Mesenchymal stem cell (in vitro differentiated cells and primary cell): ENCODE results near the gene B4GALT3.

ENCODE experiments used
- DNase-seq: peaks from one replicate; pipeline ENCODE4 v3.0.0-alpha.2; 2013
- H2AFZ ChIP-seq: one replicate; pipeline ENCODE4 v1.6.1; 2013; ENCODE audit warnings: low read depth, mild to moderate bottlenecking, control low read depth, inconsistent platforms, low read length, moderate library complexity
- H2AK5ac ChIP-seq: 2 replicates; pipeline ENCODE4 v1.6.1; 2013; ENCODE audit warnings: low read length, moderate library complexity, mild to moderate bottlenecking, inconsistent platforms; ENCODE audit not compliant: severe bottlenecking
- H2BK120ac ChIP-seq: one replicate; pipeline ENCODE4 v1.6.1; 2013; ENCODE audit warnings: low read depth, mild to moderate bottlenecking, inconsistent platforms, low read length, moderate library complexity
- H2BK12ac ChIP-seq, 2 experiments: one replicate each; pipeline ENCODE4 v1.6.1; 2013; ENCODE audit warnings: inconsistent platforms in 2 of 2, low read length in 2 of 2, mild to moderate bottlenecking in 2 of 2, moderate library complexity in 2 of 2, control low read depth in 1 of 2
- H2BK15ac ChIP-seq: one replicate; pipeline ENCODE4 v1.6.1; 2013; ENCODE audit warnings: mild to moderate bottlenecking, low read depth, inconsistent platforms; ENCODE audit not compliant: poor library complexity, severe bottlenecking
- H2BK5ac ChIP-seq: 2 replicates; pipeline ENCODE4 v1.6.1; 2013; ENCODE audit warnings: low read depth, mild to moderate bottlenecking, low read length, control low read depth, inconsistent platforms; ENCODE audit not compliant: poor library complexity, severe bottlenecking
- H3K14ac ChIP-seq, 2 experiments: one replicate each; pipeline ENCODE4 v1.6.1; 2013; ENCODE audit warnings: inconsistent platforms in 2 of 2, low read length in 2 of 2, control low read depth in 1 of 2, mild to moderate bottlenecking in 1 of 2, moderate library complexity in 1 of 2
- H3K18ac ChIP-seq, 2 experiments: one replicate each; pipeline ENCODE4 v1.6.1; 2013; ENCODE audit warnings: inconsistent platforms in 2 of 2, low read length in 2 of 2, control low read depth in 1 of 2, low read depth in 1 of 2, mild to moderate bottlenecking in 1 of 2
- H3K23ac ChIP-seq, 2 experiments: one replicate each; pipeline ENCODE4 v1.6.1; 2013; ENCODE audit warnings: inconsistent platforms in 2 of 2, low read length in 2 of 2, mild to moderate bottlenecking in 2 of 2, moderate library complexity in 2 of 2, control low read depth in 1 of 2
- H3K27ac ChIP-seq: 2 replicates; pipeline ENCODE4 v1.5.1; 2013; ENCODE audit warnings: mild to moderate bottlenecking, moderate library complexity, low read length, control low read depth, inconsistent platforms; ENCODE audit not compliant: poor library complexity, severe bottlenecking
- H3K27me3 ChIP-seq, 2 experiments: 2 replicates each; pipeline versions ENCODE4 v1.6.1 to v1.7.0; 2013; ENCODE audit warnings: low read length in 2 of 2, mild to moderate bottlenecking in 2 of 2, moderate library complexity in 2 of 2, control low read depth in 1 of 2, inconsistent platforms in 1 of 2; ENCODE audit not compliant: control insufficient read depth in 1 of 2, insufficient read depth in 1 of 2
- H3K36me3 ChIP-seq, 2 experiments: 2 replicates each; pipeline versions ENCODE4 v1.6.1 to v1.7.0; 2013; ENCODE audit warnings: low read length in 2 of 2, control low read depth in 1 of 2, inconsistent platforms in 1 of 2, low read depth in 1 of 2, mild to moderate bottlenecking in 1 of 2; ENCODE audit not compliant: insufficient read depth in 2 of 2, control insufficient read depth in 1 of 2
- H3K4ac ChIP-seq, 2 experiments: one replicate each; pipeline ENCODE4 v1.6.1; 2013; ENCODE audit warnings: inconsistent platforms in 2 of 2, low read length in 2 of 2, mild to moderate bottlenecking in 2 of 2, moderate library complexity in 2 of 2, control low read depth in 1 of 2, low read depth in 1 of 2
- H3K4me1 ChIP-seq: 2 replicates; pipeline ENCODE4 v1.6.1; 2013; ENCODE audit warnings: low read depth, low read length, control low read depth; ENCODE audit not compliant: control insufficient read depth, insufficient read depth
- H3K4me2 ChIP-seq: 2 replicates; pipeline ENCODE4 v1.6.1; 2013; ENCODE audit warnings: low read length, mild to moderate bottlenecking, inconsistent platforms; ENCODE audit not compliant: poor library complexity, severe bottlenecking
- H3K4me3 ChIP-seq, 2 experiments: 2 replicates each; pipeline versions ENCODE4 v1.5.1 to v1.7.0; 2013; ENCODE audit warnings: low read length in 2 of 2, mild to moderate bottlenecking in 2 of 2, control low read depth in 1 of 2, low read depth in 1 of 2; ENCODE audit not compliant: insufficient read depth in 1 of 2
- H3K79me1 ChIP-seq: replicated peaks from 2 replicates; pipeline ENCODE4 v1.6.1; 2013; ENCODE audit warnings: mild to moderate bottlenecking, control low read depth, low read length, inconsistent platforms; ENCODE audit not compliant: poor library complexity, severe bottlenecking
- H3K9ac ChIP-seq: 2 replicates; pipeline ENCODE4 v1.7.0; 2013; ENCODE audit warnings: mild to moderate bottlenecking, low read length, moderate library complexity
- H3K9me3 ChIP-seq: 2 replicates; pipeline ENCODE4 v1.7.0; 2013; ENCODE audit warnings: mild to moderate bottlenecking, low read length; ENCODE audit not compliant: control insufficient read depth
- H4K8ac ChIP-seq: one replicate; pipeline ENCODE4 v1.6.1; 2013; ENCODE audit warnings: inconsistent platforms, mild to moderate bottlenecking, low read length, moderate library complexity
- H4K91ac ChIP-seq: one replicate; pipeline ENCODE4 v1.6.1; 2013; ENCODE audit warnings: mild to moderate bottlenecking, low read length, inconsistent platforms
- WGBS: methylation state at CpG from one replicate; pipeline ENCODE4 v1.1.7; 2013; ENCODE audit warnings: mixed read lengths; 5-methylcytosine and 5-hydroxymethylcytosine counted together

The B4GALT3 gene

DNA sequence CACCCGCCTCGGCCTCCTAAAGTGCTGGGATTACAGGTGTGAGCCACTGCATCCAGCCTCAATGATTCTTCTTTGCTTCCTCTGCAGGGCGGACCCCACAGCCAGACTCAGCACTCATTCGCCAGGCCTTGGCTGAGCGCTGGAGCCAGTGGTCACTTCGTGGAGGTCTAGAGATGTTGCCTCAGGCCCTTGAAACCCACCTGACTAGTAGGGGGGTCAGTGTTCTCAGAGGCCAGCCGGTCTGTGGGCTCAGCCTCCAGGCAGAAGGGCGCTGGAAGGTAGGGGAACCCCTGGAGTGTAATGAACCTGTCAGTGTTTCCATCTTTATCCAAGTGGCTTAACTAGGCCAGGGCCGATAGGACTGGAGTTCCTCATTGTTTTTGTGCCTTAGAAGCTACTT is 8.4 kb downstream of the B4GALT3 start:
- no peak overlapping the region for H3K23ac ChIP-seq
- H3K9ac ChIP-seq, result no peak overlapping the region
- H2BK15ac ChIP-seq, result no peak overlapping the region
- H3K4me2 ChIP-seq, result no peak overlapping the region
- no peak for DNase-seq
- peaks cover 59 to 61% of the 10 kb centered on the region in 2 experiments for H3K36me3 ChIP-seq
- H2BK5ac ChIP-seq, result no peak overlapping the region
- peaks cover 12% of the 10 kb centered on the region for H3K4me1 ChIP-seq
- no peak overlapping the region for H3K4ac ChIP-seq
- WGBS, result 94% methylated on average over 9 of the region's 9 CpGs
- H2BK12ac ChIP-seq, result no peak overlapping the region
- H4K8ac ChIP-seq, result no peak overlapping the region
- H3K9me3 ChIP-seq, result no peaks in the 10 kb centered on the region
- H3K4me3 ChIP-seq, result no peak overlapping the region
- no peak overlapping the region for H2AFZ ChIP-seq
- no peak overlapping the region for H3K14ac ChIP-seq
- no peak overlapping the region for H2AK5ac ChIP-seq
- no peak overlapping the region for H2BK120ac ChIP-seq
- peaks cover 42% of the 10 kb centered on the region for H3K79me1 ChIP-seq
- no peak overlapping the region for H3K18ac ChIP-seq
- no peaks in the 10 kb centered on the region for H3K27me3 ChIP-seq
- no peak overlapping the region for H3K27ac ChIP-seq
- H4K91ac ChIP-seq, result no peak overlapping the region

DNA sequence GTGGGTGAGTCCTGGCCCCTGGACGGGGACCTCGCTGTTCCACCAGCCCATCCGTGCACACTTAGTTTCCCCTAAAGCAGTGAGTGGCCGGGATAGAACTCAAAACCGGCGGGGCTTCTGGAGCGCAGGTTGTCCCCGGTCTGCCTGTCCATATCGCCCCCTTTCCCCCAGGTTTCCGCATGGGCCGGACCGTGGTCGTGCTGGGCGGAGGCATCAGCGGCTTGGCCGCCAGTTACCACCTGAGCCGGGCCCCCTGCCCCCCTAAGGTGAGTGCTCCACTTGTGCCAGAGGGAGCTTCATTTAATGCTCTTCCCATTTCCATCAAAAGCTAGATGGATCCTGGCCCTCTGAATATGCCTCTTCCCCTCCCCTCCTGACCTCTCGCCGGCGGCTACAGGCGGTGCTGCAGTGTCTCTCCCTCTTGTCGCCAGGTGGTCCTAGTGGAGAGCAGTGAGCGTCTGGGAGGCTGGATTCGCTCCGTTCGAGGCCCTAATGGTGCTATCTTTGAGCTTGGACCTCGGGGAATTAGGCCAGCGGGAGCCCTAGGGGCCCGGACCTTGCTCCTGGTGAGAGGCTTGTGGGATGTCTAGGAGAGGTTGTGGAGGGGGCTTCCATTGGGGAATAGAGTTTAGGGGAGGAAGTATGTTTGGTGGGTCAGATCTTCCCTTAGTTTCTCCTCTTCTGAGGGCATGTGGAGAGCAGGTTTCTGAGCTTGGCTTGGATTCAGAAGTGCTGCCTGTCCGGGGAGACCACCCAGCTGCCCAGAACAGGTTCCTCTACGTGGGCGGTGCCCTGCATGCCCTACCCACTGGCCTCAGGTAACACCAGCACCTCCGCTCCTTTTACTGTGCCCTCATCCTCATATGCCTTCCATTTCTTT is 10.4 kb downstream of the B4GALT3 start:
- WGBS, result 13% methylated on average over 33 of the region's 33 CpGs
- no peak overlapping the region for H3K23ac ChIP-seq
- H3K14ac ChIP-seq, result no peak overlapping the region
- H2AK5ac ChIP-seq, result no peak overlapping the region
- H3K9ac ChIP-seq, result peak overlapping the region; percentile 97
- peaks cover 9% of the 10 kb centered on the region for H3K4me1 ChIP-seq
- H3K4me3 ChIP-seq, result peak overlapping the region; percentile 78 to 99
- H2BK120ac ChIP-seq, result no peak overlapping the region
- peaks cover 39% of the 10 kb centered on the region for H3K79me1 ChIP-seq
- H2BK15ac ChIP-seq, result peak overlapping the region; percentile 54
- DNase-seq, result peak; percentile 35
- H3K4me2 ChIP-seq, result peak overlapping the region; percentile 57
- peaks cover 59 to 64% of the 10 kb centered on the region in 2 experiments for H3K36me3 ChIP-seq
- H3K18ac ChIP-seq, result peak overlapping the region; percentile 25 to 37
- peak overlapping the region; percentile 56 for H3K27ac ChIP-seq
- H4K8ac ChIP-seq, result peak overlapping the region; percentile 66
- H4K91ac ChIP-seq, result peak overlapping the region; percentile 3
- no peak overlapping the region for H2BK5ac ChIP-seq
- H3K27me3 ChIP-seq, result no peaks in the 10 kb centered on the region
- H3K9me3 ChIP-seq, result no peaks in the 10 kb centered on the region
- peak overlapping the region; percentile 15 to 64 for H3K4ac ChIP-seq
- H2AFZ ChIP-seq, result peak overlapping the region; percentile 68
- peak overlapping the region in 1 of 2 experiments; percentile 52 for H2BK12ac ChIP-seq

DNA sequence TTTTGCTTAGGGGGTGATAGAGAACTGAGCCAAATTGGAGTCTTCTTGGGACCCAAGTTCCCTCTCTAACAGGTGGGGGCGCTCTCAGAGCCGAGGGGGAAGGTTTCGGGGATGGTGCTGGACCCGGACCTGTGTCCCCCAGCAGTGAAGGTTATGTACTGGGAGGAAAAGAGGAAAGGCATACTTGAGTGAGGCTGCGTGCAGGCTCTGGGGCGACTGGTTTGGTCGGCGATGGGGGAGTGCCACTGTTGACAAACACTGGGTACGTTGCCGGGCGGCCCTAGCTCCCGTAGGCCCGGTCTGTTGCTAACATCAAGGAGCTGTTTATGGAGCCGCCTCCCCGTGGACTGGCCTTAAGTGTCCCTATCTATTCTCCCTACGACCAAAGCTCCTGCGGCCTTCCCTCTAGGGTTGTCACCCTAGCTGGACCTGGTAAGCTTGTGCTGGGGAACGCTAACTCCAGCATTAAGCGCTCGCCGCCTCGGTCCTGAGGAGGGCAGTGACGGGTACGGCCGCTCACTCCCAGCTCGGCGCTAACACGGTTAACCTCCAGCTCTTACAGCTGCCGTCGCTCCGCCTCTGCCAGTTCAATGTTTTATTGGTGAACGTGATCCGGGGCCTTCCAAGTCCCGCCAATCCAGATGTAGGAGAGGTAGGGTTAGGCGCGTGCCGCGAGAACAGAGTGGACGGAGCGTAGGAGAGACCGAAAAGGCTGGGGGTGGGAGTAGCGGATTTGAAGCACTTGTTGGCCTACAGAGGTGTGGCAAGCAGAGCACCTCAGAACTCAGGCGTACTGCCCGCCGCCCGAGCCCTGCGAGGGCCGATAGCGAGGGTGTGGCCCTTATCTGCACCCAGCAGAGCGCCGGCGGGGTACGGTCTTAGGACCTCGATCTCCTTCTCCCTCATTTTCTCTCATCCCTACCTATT is 11.3 kb downstream of the B4GALT3 start, which contains the start of gene PPOX:
PPOX (plus strand) TSS at position 685 of the 927 bp plus-strand sequence. CDS start 422 bp downstream, outside the sequence.
- peak within 1 kb of the TSS; percentile 78 to 99 for H3K4me3 ChIP-seq
- no peak within 1 kb of the TSS for H3K23ac ChIP-seq
- H3K79me1 ChIP-seq, result peaks cover 40% of the 10 kb centered on the region
- H2AK5ac ChIP-seq, result no peak within 1 kb of the TSS
- H3K4me1 ChIP-seq, result peaks cover 14% of the 10 kb centered on the region
- peak within 1 kb of the TSS; percentile 3 for H4K91ac ChIP-seq
- DNase-seq, result peak; percentile 99
- H2BK15ac ChIP-seq, result peak within 1 kb of the TSS; percentile 54
- H3K9me3 ChIP-seq, result no peaks in the 10 kb centered on the region
- peak within 1 kb of the TSS in 1 of 2 experiments; percentile 52 for H2BK12ac ChIP-seq
- 2% methylated on average over 54 of the region's 54 CpGs for WGBS
- peak within 1 kb of the TSS; percentile 75 for H2AFZ ChIP-seq
- H3K14ac ChIP-seq, result peak within 1 kb of the TSS in 1 of 2 experiments; percentile 38
- no peak within 1 kb of the TSS for H2BK5ac ChIP-seq
- peak within 1 kb of the TSS; percentile 15 to 64 for H3K4ac ChIP-seq
- H3K4me2 ChIP-seq, result peak within 1 kb of the TSS; percentile 78
- peaks cover 59 to 63% of the 10 kb centered on the region in 2 experiments for H3K36me3 ChIP-seq
- H3K9ac ChIP-seq, result peak within 1 kb of the TSS; percentile 97
- peak within 1 kb of the TSS; percentile 64 for H3K27ac ChIP-seq
- H2BK120ac ChIP-seq, result no peak within 1 kb of the TSS
- no peaks in the 10 kb centered on the region for H3K27me3 ChIP-seq
- peak within 1 kb of the TSS; percentile 37 to 54 for H3K18ac ChIP-seq
- H4K8ac ChIP-seq, result peak within 1 kb of the TSS; percentile 66
